ENCODE measurements around the gene CDK6.

The CDK6 gene

DNA sequence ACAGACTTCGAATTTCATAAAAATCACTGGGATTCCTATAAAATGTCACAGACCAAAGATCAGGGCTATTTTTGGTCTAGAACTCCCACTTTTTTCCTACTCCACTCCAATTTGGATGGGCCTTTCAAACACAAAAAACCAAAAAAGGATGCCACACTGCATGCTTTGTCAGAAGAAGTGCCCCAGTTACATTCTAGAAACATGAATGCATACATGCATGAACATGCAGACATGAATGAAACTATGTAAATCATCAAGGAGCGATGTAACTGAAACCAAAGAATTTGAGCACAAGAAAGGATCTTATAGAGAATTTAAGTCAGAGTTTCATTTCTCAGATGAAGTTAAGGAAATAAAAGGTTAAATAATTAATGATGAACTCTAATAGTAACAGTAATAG, 214.3 kb downstream of the CDK6 start:
- Histone ChIP-seq H3K4me2 (ENCODE audit: low read length) (peak overlapping the region; percentile 81), H2AFZ (ENCODE audit: low read depth, low read length) (no peak overlapping the region), H3K9me3 (ENCODE audit: insufficient read depth, low read length) (peaks cover 9% of the 10 kb centered on the region), H3K79me2 (ENCODE audit: low read length) (peaks cover 15% of the 10 kb centered on the region; the same call in 1 of the 2 replicates), H3K27me3 (ENCODE audit: low read depth, low read length) (no peaks in the 10 kb centered on the region), H3K4me3 (ENCODE audit: low read length) (peak overlapping the region; percentile 57), H3K36me3 (replicated peaks; ENCODE audit: low read depth, low read length) (peaks cover 44% of the 10 kb centered on the region), H3K9ac (ENCODE audit: low read length) (peak overlapping the region; percentile 79), H3K27ac (ENCODE audit: low read length) (peak overlapping the region; percentile 97), H3K4me1 (ENCODE audit: low read length) (peaks cover 39% of the 10 kb centered on the region), H4K20me1 (ENCODE audit: insufficient read depth, low read length) (no peaks in the 10 kb centered on the region)
- no peak for TF ChIP-seq EZH2phosphoT487 (IDR thresholded peaks at IDR 0.05; ENCODE audit: low read depth)
- TF ChIP-seq, protein P1, sequence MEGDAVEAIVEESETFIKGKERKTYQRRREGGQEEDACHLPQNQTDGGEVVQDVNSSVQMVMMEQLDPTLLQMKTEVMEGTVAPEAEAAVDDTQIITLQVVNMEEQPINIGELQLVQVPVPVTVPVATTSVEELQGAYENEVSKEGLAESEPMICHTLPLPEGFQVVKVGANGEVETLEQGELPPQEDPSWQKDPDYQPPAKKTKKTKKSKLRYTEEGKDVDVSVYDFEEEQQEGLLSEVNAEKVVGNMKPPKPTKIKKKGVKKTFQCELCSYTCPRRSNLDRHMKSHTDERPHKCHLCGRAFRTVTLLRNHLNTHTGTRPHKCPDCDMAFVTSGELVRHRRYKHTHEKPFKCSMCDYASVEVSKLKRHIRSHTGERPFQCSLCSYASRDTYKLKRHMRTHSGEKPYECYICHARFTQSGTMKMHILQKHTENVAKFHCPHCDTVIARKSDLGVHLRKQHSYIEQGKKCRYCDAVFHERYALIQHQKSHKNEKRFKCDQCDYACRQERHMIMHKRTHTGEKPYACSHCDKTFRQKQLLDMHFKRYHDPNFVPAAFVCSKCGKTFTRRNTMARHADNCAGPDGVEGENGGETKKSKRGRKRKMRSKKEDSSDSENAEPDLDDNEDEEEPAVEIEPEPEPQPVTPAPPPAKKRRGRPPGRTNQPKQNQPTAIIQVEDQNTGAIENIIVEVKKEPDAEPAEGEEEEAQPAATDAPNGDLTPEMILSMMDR (IDR thresholded peaks at IDR 0.05; ENCODE audit: low read depth, low read length), result no peak

DNA sequence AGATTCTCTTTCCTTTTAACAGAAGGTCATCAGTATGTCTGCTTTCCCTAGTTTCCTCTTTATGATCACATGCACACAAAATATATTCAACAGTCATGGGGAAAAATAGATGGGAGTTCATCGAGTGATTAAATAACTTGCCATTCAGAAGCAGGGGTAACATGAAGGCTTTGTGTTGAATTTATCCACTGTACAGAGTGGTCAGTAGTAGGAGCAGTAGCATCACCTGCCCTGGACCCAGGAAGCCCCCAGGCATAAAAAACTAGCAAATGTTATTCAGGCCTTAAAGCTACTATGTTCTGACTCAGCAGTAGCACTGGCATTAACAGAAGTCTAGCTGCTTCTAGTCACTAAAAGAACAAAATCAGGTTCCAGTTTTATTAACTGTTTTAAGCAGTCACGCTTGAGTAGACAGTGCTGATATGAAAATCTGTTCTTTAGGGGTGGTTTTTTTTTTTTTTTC, 214.8 kb downstream of the CDK6 start:
- Histone ChIP-seq H3K4me1 (ENCODE audit: low read length) (peaks cover 37% of the 10 kb centered on the region), H3K27ac (ENCODE audit: low read length) (peak overlapping the region; percentile 97), H3K36me3 (replicated peaks; ENCODE audit: low read depth, low read length) (peaks cover 45% of the 10 kb centered on the region), H3K79me2 (ENCODE audit: low read length) (peaks cover 15% of the 10 kb centered on the region; the same call in 1 of the 2 replicates), H2AFZ (ENCODE audit: low read depth, low read length) (no peak overlapping the region), H3K4me3 (ENCODE audit: low read length) (peak overlapping the region; percentile 57), H3K4me2 (ENCODE audit: low read length) (peak overlapping the region; percentile 81), H3K9ac (ENCODE audit: low read length) (peak overlapping the region; percentile 79), H3K9me3 (ENCODE audit: insufficient read depth, low read length) (peaks cover 9% of the 10 kb centered on the region), H4K20me1 (ENCODE audit: insufficient read depth, low read length) (no peaks in the 10 kb centered on the region), H3K27me3 (ENCODE audit: low read depth, low read length) (no peaks in the 10 kb centered on the region)
- TF ChIP-seq EZH2phosphoT487 (IDR thresholded peaks at IDR 0.05; ENCODE audit: low read depth), result no peak
- TF ChIP-seq, protein P1 (IDR thresholded peaks at IDR 0.05; ENCODE audit: low read depth, low read length), result no peak

DNA sequence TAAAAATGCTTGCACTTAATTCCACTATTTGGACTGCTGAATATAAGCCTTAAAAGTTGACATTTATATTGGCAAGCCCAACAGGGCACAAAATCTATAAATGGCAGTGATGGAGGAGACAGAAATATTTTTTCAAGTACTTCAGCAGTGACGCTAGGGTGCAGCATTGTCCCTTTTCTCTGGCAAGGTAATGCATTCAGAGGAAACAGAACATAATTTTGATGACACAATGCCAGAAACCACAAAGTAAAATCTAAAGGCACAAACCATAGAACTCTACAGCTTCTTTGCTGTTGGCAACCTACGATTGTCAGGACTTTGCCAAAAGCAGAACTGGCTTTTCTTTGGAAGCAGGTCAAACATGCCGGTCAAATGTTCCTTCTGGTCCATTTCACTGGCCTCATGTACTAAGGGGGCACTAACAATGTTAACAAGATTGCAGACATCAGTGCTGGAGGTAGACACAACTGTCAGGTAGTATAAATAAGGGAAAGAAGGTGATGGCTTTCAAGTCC, 215.3 kb downstream of the CDK6 start:
- Histone ChIP-seq H3K36me3 (replicated peaks; ENCODE audit: low read depth, low read length) (peaks cover 46% of the 10 kb centered on the region), H3K27me3 (ENCODE audit: low read depth, low read length) (no peaks in the 10 kb centered on the region), H3K4me1 (ENCODE audit: low read length) (peaks cover 37% of the 10 kb centered on the region), H3K4me2 (ENCODE audit: low read length) (peak overlapping the region; percentile 81), H4K20me1 (ENCODE audit: insufficient read depth, low read length) (no peaks in the 10 kb centered on the region), H3K9me3 (ENCODE audit: insufficient read depth, low read length) (peaks cover 9% of the 10 kb centered on the region), H2AFZ (ENCODE audit: low read depth, low read length) (no peak overlapping the region), H3K4me3 (ENCODE audit: low read length) (peak overlapping the region; percentile 57), H3K9ac (ENCODE audit: low read length) (peak overlapping the region; percentile 79), H3K79me2 (ENCODE audit: low read length) (peaks cover 15% of the 10 kb centered on the region; the same call in 1 of the 2 replicates), H3K27ac (ENCODE audit: low read length) (peak overlapping the region; percentile 97)
- TF ChIP-seq EZH2phosphoT487 (IDR thresholded peaks at IDR 0.05; ENCODE audit: low read depth), result no peak
- TF ChIP-seq, protein P1 (IDR thresholded peaks at IDR 0.05; ENCODE audit: low read depth, low read length), result peak; percentile 89

DNA sequence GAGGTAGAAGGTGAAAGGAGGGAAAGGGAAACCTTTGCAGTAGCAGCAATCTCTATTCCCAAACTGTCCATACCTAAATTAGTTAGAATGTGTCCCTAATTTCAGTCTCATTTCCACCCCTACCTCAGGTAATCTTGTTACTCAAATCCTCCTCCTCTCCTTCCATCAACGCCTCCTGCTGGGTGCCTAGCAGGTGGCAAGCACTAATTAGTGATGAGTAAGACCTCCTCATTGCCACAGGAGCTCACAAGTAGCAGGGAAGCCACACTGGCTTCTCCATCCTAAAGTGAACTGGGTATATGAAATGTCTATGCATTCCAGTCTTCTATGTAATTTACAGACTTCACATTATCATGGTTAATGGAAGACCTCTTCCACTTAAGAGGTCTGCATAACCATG, 220.5 kb downstream of the CDK6 start:
- TF ChIP-seq, protein P1 (IDR thresholded peaks at IDR 0.05; ENCODE audit: low read depth, low read length), result no peak
- no peak for TF ChIP-seq EZH2phosphoT487 (IDR thresholded peaks at IDR 0.05; ENCODE audit: low read depth)
- H2AFZ ChIP-seq (ENCODE audit: low read depth, low read length), result no peak overlapping the region
- H3K4me1 ChIP-seq (ENCODE audit: low read length), result peaks cover 24% of the 10 kb centered on the region
- no peaks in the 10 kb centered on the region for H4K20me1 ChIP-seq (ENCODE audit: insufficient read depth, low read length)
- H3K4me3 ChIP-seq (ENCODE audit: low read length), result no peak overlapping the region
- H3K79me2 ChIP-seq (ENCODE audit: low read length), result no peaks in the 10 kb centered on the region
- H3K27ac ChIP-seq (ENCODE audit: low read length), result no peak overlapping the region
- no peak overlapping the region for H3K4me2 ChIP-seq (ENCODE audit: low read length)
- H3K9me3 ChIP-seq (ENCODE audit: insufficient read depth, low read length), result no peaks in the 10 kb centered on the region
- peaks cover 43% of the 10 kb centered on the region for H3K36me3 ChIP-seq (replicated peaks; ENCODE audit: low read depth, low read length)
- H3K27me3 ChIP-seq (ENCODE audit: low read depth, low read length), result no peaks in the 10 kb centered on the region
- no peak overlapping the region for H3K9ac ChIP-seq (ENCODE audit: low read length)

Measured in OCI-LY3 (cell line).